Hepatic stellate cell (primary cell): ENCODE measurements around the gene DYNC1H1.
A peak's percentile ranks its signal among the peaks of the same experiment; 100 is the strongest.

Source experiments
- DNase-seq: peaks from one replicate; pipeline ENCODE4 v3.0.0; 2011; ENCODE audit warnings: low spot score

DYNC1H1 gene

DNA sequence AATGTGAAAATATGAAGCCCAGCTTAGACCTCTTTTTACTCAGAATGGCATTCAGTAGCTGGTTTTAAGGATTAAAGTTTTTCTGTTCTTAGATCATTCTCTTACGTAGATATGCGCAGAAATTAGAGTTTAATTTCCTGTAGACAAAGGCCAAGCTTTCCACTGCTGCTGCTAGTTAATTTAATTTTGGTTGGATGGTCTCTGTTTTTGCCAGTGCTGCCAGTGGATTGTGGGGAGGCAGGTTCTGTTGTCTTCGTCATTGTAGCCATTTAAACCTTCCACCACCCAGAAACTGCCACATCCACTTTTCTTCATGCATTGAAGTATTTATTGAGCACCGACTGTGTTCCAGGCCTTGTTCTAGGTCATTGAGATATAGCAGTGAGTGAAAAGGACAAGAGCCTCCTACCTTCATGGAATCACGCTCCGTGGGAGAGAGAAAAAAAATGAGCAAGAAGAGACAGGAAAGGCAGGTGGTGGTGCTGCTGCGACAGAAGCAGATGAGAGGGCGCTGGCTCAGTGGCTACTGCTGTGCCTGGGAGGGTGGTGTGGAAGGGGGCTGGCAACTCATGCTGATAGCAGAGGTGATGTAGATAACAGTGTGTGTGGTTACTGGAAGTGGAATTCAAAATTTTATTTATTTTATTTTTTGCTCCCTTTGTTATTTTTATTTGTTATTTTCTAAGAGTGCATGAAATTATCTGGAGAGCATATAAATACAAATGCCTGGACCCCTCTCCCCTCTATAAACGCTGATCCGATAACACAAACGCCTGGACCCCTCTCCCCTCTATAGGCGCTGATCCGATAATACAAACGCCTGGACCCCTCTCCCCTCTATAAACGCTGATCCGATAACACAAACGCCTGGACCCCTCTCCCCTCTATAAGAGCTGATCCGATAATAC lies 33.3 kb downstream of the DYNC1H1 start:
- DNase-seq, result no peak

DNA sequence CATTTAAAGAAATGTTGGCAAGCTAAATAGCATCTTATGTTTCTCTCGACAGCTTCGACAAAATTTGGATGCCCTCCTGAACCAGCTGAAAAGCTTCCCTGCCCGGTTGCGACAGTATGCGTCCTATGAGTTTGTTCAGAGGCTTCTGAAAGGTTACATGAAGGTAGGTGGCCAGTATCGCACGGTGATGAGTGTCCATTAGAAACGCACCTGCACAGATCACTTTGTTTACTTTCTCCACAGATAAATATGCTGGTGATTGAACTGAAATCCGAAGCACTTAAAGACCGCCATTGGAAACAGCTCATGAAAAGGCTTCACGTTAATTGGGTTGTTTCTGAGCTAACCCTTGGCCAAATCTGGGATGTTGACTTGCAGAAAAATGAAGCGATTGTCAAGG lies 36.5 kb downstream of the DYNC1H1 start:
- DNase-seq, result no peak

DNA sequence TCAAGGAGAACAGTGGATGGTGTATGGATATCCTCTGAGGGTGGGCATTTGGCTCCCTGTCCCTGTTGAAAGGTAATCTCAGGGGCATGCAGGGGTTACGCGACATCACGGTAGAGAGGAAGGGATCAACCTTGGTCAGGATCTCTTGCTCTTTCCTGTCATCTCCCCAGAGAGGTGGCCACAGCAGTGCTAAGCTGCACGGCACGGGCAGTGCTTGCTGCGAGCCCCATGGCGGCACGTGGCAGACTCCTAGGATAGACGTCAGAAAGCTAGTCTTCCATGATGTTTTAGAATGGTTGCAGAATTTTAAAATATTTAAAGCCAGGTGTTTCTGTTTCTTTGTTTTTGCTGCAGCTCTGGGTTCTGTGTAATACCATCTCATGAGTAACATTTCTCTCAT lies 41.0 kb downstream of the DYNC1H1 start:
- no peak for DNase-seq

DNA sequence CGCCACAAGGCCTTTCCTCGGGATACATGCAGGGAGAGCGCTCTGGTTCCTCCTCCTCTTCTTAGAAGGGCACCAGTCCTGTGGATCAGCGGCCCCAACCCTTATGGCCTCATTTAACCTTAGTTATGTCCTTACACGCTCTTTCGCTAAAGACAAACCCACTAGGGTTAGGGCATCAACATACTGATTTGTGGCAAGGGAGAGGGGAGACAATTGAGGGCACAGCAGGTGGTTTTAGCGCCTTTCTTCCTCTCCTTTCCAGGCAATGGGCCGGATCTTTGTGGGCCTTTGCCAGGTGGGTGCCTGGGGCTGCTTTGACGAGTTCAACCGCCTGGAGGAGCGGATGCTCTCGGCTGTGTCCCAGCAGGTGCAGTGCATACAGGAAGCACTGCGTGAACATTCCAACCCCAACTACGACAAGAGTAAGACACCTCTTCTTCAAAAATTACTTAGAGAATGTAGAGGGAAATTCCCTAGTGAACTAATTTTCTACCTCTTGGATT lies 43.6 kb downstream of the DYNC1H1 start:
- no peak for DNase-seq

DNA sequence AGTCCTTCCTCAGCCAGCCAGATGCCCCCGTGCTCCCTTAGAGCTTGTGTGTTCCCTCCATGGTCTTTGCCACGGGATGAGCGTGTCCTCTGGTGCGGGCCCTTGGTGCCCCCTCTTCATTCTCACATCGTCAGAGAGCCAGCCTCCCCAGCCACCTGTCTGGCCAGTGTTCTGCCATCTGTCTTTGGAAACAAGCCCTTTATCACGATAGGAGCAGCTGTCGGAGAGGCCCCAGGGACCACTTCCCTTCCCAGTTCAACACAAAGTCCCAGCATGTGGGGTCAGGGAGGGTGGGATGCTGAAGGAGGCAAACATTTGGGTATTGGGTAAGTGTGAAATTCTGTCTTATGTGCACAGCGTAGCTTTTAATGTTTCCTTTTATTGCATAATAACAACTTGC lies 44.5 kb downstream of the DYNC1H1 start:
- DNase-seq, result no peak

DNA sequence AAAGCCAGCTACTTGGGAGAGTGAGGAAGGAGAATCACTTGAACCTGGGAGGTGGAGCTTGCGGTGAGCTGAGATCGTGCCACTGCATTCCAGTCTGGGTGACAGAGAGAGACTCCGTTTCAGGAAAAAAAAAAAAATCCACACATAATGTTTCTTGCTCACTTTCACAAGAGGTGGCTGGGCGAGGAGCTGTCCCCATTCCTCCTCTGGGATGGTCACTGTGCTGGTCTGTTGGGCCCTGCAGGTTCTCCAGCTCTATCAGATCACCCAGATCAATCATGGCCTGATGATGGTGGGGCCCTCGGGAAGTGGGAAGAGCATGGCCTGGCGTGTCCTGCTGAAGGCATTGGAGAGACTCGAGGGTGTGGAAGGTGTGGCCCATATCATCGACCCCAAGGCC lies 47.3 kb downstream of the DYNC1H1 start:
- DNase-seq, result no peak

DNA sequence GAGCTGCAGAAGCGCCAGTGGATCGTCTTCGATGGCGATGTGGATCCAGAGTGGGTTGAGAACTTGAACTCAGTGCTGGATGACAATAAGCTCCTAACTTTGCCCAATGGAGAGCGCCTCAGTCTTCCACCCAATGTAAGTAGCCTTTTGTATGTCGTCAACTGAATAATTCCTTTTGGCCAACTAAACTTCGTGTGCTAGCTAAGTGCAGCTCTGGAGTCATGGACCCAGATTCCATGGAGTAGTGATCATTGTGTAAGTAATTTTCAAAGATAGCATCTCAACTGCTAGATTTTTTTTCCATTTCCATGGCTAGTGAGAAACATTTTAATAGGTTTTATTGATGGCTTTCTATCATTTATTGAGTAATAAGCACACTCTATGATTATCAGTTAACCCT lies 48.0 kb downstream of the DYNC1H1 start:
- no peak for DNase-seq

DNA sequence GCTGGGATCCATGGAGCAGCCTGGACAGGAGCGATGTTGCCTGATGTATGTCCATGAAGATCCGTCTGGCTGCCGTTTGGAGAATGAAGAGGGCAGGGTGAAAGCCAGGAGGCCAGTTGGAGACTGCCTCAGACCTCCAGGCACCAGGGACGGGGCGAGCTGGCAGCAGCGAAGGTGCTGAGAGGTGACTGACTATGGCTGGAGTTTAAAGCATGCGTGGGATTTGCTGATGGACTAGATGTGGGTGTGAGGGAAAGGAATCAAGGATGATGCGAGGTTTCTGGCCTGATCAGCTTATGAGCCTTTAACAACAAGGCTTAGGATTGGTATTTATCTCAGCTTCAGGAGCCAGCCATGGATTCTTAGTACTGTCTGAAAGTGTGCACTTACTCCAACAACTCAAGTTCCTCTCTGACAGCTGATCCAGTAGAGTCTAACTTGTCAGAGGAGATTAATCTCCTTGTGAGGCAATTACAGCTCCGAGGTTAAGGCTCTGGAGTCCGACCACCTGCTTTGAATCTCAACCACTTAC lies 49.4 kb downstream of the DYNC1H1 start:
- no peak for DNase-seq

DNA sequence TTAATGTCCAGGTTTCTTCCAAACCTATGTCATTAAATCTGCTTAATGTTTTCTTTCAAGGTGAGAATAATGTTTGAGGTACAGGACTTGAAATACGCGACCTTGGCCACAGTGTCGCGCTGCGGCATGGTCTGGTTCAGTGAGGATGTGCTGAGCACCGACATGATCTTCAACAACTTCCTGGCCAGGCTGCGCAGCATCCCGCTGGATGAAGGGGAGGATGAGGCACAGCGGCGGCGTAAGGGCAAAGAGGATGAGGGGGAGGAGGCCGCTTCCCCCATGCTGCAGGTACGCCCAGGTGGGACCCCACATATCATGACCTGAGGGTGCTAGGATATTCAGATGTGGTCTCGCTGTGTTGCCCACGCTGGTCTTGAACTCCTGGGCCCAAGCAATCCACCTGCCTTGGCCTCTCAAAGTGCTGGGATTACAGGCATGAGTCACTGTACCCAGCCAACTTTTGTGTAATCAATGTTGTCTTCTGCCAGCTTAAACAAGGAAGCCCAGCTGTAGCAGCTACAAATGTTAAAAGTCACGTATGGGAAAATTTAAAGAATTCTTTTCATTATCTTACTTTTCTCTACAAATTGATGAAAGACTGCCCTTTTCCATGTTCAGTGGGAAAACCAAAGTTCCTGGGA lies 50.8 kb downstream of the DYNC1H1 start:
- DNase-seq, result no peak

DNA sequence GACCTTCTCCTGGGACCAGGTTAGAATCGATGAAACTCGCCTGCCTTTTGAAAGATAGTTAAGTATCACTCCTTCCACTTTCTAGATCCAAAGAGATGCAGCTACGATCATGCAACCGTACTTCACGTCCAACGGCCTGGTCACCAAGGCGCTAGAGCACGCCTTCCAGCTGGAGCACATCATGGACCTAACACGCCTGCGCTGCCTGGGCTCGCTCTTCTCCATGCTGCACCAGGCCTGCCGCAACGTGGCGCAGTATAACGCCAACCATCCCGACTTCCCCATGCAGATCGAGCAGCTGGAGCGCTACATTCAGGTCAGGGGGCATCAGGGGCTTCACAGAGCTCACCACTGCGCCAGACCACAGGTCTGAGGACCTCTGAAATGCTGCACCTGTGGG lies 51.4 kb downstream of the DYNC1H1 start:
- no peak for DNase-seq

DNA sequence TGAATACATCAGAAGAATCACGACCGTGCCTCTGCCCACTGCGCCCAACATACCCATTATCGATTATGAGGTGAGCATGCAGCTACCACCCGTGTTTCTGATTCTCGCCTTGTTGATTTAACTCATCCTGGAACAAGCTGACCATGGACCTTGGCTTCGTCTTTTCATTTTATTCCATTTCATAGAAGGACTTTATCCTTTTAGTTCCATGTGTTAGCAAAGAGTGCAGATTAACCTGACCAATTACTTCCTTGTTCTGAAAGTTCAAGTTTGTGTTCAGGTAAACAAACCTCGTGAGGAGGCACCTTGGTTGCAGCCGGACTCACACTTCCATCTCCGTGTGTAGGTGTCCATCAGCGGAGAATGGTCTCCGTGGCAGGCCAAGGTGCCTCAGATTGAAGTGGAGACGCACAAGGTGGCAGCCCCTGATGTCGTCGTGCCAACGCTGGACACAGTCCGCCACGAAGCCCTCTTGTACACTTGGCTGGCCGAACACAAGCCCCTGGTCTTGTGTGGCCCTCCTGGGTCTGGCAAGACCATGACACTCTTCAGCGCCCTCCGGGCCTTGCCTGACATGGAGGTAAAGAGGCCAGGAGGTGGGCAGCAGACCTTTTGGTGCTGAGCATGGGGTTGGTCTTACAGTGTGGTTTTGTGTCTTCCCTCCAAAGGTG lies 52.2 kb downstream of the DYNC1H1 start:
- no peak for DNase-seq

DNA sequence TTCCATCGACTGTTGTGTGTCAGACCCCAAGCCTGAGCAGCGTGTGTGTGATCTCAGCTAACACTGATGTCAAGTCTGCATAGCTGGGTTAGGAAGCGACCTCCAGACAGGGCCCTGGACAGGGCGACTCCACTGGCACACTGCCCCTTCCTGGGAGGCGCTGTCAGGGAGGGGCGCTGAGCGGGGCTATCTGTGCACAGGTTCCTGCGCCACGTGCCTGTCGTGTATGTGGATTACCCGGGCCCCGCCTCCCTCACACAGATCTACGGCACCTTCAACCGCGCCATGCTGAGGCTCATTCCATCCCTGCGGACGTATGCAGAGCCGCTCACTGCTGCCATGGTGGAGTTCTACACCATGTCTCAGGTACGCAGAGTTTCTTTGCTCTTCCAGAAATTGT lies 53.9 kb downstream of the DYNC1H1 start:
- no peak for DNase-seq

DNA sequence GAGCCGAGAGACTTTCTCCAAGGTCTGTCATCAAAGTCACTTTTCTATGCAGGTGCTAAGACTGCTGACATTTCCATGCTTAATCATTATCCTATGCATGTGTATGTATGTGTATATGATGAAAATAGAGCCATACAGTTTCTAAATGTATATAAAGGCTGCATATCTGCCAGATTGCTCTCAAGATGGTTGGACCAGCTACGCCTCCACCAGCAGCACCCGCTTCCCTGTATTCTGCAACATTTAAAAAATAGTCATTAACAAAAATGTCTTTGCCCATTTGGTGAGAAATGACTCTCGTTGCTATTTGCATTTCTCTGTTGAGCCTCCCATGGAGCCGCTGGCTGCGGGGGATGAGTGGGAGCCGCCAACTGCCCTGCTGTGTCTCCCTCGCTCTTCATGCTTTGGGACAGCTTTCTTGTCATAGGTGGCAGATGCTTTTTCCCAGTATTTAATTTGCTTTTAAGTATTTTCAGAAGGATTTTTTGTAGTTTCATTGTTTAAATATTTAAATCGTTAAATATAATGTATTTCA lies 54.7 kb downstream of the DYNC1H1 start:
- no peak for DNase-seq

DNA sequence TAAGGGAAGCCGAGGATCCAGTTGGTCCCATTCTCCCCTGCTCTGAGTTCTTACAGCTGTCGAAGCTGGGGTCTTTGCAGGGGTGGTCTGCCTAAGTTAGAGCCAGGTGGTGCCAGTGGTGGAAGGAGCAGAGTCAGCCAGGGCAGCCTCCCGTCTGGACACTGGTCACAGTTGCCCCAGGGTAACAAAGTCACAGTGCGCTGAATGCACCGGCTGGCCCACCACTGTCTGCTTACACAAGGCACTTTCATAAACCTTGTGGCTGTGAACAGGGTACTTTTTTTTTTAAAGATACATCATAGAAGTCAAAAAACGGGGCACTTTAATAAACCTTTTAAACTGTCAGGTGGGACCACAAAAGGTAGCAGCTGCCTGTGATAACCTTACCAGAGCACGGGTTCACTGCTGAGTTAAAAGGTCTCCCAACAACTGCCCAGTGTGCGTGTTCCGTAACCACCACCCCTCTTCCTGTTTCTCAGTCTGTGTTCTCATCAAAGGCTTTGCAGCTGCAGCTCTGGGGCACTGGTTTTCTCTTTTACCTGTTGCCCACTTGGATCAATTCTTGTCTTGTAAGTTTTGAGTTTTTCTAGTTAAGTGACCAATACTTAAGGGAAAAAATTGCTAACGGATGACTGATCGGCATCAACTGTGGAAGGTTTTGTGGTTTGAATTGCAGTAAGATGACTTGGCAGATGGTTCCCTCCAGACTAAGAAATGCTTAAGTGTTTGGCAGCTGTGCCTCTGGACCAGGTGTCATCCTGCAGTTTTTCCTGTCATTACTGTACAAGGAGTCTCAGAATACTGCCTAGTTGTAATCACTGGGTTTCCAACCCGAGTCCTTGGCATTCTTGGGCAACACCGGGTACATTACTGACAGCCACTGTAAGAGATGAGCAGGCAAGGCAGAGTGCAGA lies 55.9 kb downstream of the DYNC1H1 start:
- DNase-seq, result peak; percentile 58

DNA sequence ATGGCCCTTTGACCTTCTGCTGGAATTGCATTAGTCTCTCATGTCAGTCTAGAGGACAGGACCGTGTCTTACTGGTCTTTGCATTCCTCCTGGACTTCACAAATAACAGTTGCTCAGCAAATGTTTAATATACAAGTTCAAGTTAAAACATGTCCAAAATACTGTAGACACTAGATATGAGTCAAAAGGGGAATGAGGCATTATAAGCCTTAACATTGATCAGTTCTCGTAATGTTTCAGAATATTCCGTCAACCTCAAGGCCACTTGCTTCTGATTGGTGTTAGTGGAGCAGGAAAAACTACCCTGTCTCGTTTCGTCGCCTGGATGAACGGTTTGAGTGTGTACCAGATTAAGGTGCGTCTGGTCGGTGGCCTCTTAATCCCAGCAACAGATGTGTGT lies 62.6 kb downstream of the DYNC1H1 start:
- DNase-seq, result no peak

DNA sequence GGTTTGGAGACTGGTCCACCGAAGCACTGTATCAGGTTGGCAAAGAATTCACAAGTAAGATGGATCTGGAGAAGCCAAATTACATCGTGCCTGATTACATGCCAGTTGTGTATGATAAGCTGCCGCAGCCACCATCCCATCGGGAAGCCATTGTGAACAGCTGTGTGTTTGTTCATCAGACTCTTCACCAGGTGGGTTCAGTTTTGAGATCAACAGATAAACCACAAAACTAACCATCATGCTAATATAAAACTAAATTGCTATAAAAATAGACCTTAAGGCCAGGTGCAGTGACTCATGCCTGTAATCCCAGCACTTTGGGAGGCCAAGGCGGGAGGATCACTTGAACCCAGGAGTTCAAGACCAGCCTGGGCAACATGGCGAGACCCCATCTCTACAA lies 63.6 kb downstream of the DYNC1H1 start:
- DNase-seq, result no peak

DNA sequence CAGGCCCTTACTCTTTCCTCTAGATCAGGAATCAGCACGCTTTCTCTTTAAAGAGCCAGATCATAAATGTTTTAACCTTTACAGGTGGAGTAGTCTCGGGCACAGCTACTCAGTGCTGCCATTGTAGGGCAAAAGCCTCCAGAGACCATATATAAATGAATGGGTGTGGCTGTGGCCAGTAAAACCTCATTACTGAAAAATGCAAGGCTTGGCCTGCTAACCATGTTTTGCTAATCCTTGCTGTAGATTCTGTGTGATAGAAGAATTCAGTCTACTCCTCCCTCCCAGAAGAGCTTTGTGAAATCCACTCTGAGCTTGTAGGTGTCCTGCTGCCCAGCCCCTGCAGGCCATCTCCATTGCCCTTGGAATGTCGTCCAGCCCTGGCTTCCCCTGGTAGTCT lies 64.4 kb downstream of the DYNC1H1 start:
- DNase-seq, result peak; percentile 59

DNA sequence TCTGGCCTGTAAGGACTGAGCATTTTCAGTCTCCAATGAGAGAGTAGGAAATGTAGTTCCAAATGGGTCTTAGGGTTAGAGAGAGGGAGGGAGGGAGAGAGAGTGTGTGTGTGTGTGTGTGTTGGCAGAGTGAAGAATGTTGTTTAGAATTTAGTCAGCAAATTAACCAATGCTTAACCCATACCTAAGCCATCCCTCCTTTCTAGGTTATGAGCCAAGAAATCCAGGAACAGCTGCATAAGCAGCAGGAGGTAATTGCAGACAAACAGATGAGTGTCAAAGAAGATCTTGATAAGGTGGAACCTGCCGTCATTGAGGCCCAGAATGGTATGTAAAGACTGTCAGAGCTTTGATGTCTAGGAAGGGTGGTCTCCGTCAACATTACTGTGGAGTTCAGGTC lies 65.6 kb downstream of the DYNC1H1 start:
- no peak for DNase-seq

DNA sequence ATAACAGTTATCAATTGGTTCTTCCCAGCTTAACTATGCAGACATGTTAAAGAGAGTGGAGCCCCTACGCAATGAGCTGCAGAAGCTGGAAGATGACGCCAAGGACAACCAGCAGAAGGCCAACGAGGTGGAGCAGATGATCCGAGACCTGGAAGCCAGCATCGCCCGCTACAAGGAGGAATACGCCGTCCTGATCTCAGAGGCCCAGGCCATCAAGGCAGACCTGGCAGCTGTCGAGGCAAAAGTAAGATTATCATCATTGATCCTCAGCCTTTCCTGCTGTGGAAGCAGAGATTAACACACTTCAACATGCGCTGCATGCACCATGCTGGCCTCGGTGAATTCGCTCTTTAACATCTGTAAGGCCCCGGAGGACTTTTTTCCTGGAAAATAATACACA lies 68.9 kb downstream of the DYNC1H1 start:
- no peak for DNase-seq

DNA sequence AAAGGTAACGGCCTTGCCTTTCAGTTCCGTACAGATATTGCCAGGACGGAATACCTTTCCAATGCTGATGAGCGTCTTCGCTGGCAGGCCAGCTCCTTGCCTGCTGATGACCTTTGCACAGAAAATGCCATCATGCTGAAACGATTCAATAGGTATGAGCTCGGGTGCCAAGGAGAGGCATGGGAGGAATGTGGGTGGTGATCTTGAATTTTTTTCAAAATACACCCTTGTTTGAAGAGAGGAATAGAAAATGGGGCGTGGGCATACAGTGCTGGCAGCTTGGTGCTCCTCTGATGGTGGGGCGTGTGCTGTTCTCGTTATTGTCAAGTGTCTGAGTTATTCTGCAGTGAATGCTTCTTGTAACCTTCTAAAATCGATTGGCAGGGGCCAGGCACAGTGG lies 69.9 kb downstream of the DYNC1H1 start:
- DNase-seq, result no peak

DNA sequence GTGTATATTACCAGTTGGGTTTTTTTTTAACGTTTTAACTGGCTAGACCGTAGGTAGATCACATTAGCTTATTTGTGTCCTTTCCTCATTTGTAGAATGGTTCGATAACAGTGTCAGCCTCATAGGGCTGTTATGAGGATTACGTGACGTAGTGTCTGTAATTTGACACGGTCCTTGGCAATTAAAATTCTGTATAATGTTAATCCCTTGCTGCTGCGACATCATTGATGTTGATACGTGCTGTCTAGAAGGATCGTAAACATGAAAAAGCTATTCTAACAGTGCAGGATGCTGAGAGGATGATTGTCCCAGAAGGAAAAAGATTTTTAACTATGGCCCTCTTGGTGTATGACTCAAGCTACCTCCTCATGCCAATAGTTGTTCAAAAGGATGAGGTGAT lies 71.5 kb downstream of the DYNC1H1 start:
- DNase-seq, result no peak
